IPS-15b (cell line): ENCODE data around the gene PDYN.
A peak's percentile ranks its signal among the peaks of the same experiment; 100 is the strongest.

Experiments used
- H3K27me3 ChIP-seq: one replicate; pipeline ENCODE4 v1.6.1; 2013; ENCODE audit warnings: low read length; ENCODE audit not compliant: control insufficient read depth, insufficient read depth
- H3K36me3 ChIP-seq: one replicate; pipeline ENCODE4 v1.6.1; 2013; ENCODE audit warnings: low read length; ENCODE audit not compliant: control insufficient read depth, insufficient read depth
- H3K4me1 ChIP-seq: one replicate; pipeline ENCODE4 v1.6.1; 2013; ENCODE audit warnings: mild to moderate bottlenecking, low read length; ENCODE audit not compliant: control insufficient read depth, insufficient read depth
- H3K4me3 ChIP-seq: one replicate; pipeline ENCODE4 v1.5.1; 2013; ENCODE audit warnings: low read depth, low read length
- H3K9ac ChIP-seq: one replicate; pipeline ENCODE4 v1.6.1; 2013; ENCODE audit warnings: low read depth, mild to moderate bottlenecking, low read length
- H3K9me3 ChIP-seq: one replicate; pipeline ENCODE4 v1.6.1; 2013; ENCODE audit warnings: mild to moderate bottlenecking, low read length; ENCODE audit not compliant: control insufficient read depth, insufficient read depth

PDYN gene

DNA sequence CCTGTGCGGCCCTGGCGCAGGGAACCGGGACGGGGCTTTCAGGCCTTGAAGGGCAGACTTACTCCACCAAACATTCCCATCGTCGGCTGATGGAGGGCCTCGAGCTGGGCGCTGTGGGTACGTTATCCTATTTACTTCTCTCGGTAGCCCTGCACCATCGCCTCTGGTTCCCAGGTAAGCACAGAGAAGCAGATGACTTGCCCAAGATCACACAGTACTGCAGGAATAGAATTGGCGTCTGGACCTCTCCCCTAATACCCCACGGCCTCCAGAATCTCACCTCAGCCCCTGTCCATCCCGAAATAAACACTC, 46.4 kb downstream of the PDYN start:
- H3K9ac ChIP-seq, result no peak overlapping the region

DNA sequence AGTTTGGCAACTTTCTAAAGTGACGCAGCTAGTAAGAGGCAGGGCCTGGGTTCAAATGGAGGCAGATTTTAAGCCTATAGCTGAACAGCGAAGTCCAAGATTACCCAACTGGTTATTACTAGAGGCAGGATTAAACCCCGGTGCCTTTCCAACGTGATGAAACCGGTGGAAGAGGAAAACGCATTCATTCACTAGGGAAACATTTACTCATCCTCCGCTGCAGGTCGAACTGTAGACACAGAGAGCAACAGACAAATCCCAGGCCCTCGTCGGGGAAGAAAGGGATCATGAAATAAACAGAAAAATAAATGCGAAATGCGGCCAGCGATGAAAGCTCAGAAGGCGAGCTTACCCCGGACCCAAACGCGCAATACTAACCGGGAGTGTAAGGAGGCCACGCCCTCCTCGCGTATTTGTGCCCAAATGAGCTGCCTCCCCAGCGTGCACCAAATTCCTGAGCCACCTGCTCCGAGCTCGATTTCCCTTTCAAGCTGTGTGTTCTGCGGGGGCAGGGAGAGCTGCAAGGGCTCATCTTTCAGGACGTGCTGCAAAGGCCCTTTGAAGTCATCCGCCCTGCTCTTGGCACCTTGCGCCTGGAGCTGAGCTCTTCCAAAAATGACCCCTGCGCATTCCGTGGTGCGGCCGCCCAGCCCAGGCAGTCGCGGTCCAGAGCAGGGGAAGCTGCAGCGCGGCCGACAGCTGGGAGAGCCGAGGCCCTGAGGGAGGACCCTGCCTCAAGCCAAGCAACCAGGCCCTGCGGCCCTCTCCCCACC, 46.9 kb downstream of the PDYN start:
- Histone ChIP-seq H3K36me3 (no peaks in the 10 kb centered on the region), H3K27me3 (peaks cover 33% of the 10 kb centered on the region), H3K4me3 (peak overlapping the region; percentile 66), H3K4me1 (peaks cover 11% of the 10 kb centered on the region), H3K9ac (no peak overlapping the region), H3K9me3 (no peaks in the 10 kb centered on the region)

More for the DNA sequence above, 46.4 kb downstream of the PDYN start:
- Histone ChIP-seq H3K36me3 (no peaks in the 10 kb centered on the region), H3K9me3 (no peaks in the 10 kb centered on the region), H3K4me3 (peak overlapping the region; percentile 66), H3K4me1 (peaks cover 11% of the 10 kb centered on the region), H3K27me3 (peaks cover 33% of the 10 kb centered on the region)

DNA sequence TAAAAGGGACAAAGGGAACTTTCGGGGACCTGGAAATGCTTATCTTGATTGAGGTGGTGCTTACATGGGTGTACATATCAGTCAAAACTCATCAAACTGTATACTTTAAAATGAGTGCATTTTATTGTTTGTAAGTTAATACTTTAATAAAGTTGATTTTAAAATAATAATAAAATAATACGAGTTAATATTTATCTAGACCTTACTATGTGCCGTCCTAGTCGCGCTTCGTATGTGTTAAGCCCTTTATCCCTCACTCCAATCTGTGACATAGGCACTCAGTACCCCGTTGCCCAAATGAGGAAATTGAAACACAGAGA, 47.5 kb downstream of the PDYN start:
- Histone ChIP-seq H3K4me1 (peaks cover 11% of the 10 kb centered on the region), H3K9me3 (no peaks in the 10 kb centered on the region), H3K4me3 (peak overlapping the region; percentile 66), H3K27me3 (peaks cover 33% of the 10 kb centered on the region), H3K36me3 (no peaks in the 10 kb centered on the region), H3K9ac (no peak overlapping the region)

DNA sequence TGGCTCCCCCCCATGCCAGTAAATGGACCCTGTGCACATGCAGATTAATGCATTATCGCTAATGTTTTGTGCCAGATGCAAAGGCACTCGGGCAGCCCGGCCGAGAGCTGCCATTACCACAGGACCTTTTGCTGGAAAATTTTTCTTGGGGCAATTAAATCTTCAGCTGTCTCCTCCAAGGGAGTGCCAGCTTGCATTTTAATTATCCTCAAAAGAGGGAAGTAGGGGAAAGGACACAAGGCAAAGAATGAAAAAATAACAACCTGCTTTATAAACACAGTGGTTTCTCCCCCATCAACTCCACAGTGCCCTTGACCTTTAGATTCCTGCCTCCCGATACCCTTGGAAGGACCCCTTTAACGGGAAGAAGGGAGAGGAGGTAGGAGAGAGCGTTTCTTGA, 48.2 kb downstream of the PDYN start:
- H3K27me3 ChIP-seq, result peaks cover 33% of the 10 kb centered on the region

DNA sequence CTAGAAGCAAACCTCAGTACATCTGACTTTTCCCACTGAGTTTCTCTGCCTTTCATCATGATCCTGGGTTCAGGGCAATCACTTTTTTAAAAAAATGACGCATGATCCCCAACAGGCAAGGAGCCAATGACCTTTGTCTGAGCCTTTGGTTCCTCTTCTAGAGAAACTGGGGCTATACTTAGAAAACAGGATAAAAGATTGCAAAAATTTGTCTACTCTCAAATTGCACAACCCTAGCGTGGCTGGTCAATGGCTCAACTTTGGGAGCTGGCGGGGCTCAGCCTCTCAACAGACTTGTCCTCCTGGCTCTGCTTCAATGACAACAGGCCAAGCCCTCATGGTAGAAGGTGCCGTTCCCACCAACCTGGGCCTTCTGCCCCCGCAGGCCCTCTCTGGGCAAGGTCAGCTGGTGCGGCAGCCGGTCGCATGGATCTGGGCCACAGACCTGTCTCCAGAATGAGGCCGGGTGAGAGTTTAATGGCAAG, 48.7 kb downstream of the PDYN start:
- no peak overlapping the region for H3K9ac ChIP-seq
- no peaks in the 10 kb centered on the region for H3K36me3 ChIP-seq
- no peak overlapping the region for H3K4me3 ChIP-seq
- peaks cover 6% of the 10 kb centered on the region for H3K4me1 ChIP-seq
- no peaks in the 10 kb centered on the region for H3K9me3 ChIP-seq
- H3K27me3 ChIP-seq, result peaks cover 33% of the 10 kb centered on the region

More for the DNA sequence above, 48.2 kb downstream of the PDYN start:
- Histone ChIP-seq H3K9me3 (no peaks in the 10 kb centered on the region), H3K4me1 (peaks cover 6% of the 10 kb centered on the region), H3K4me3 (no peak overlapping the region), H3K9ac (no peak overlapping the region), H3K36me3 (no peaks in the 10 kb centered on the region)

DNA sequence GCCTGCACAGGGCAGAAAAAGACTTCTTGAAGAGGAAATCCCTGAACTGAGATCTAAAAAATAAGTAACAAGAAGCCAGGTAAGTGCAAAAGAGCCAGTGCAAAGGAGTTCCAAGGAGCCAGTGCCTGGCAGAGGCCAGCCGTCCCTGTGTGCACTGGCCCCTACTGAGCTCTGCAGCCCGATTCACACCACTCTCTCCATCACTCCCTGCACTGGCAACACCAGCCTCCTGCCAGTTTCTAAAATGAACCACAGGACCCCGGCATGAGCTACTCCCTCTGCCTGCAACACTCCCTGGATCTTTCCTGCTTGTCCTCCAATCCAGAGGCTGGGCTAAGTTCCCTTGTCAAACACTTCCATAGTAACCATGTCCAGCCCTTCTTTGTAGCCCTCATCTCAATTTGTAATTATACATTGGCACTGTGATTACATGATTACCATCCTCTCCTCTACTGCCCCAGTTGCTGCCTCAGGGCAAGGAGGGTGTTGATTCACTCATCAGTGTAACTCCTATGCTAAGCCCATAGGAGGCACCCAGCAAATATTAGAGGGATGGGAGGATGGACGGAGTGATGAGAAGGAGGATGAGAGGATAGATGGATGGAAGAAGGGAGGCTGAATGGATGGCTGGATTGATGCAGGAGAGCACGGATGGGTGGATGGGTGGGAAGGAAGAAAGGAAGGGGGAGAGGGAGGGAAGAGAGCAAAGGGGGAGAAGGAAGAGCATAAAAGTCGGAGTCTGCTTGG, 49.3 kb downstream of the PDYN start:
- Histone ChIP-seq H3K27me3 (peaks cover 33% of the 10 kb centered on the region), H3K36me3 (no peaks in the 10 kb centered on the region), H3K9ac (no peak overlapping the region), H3K4me1 (peaks cover 6% of the 10 kb centered on the region), H3K9me3 (no peaks in the 10 kb centered on the region), H3K4me3 (no peak overlapping the region)

DNA sequence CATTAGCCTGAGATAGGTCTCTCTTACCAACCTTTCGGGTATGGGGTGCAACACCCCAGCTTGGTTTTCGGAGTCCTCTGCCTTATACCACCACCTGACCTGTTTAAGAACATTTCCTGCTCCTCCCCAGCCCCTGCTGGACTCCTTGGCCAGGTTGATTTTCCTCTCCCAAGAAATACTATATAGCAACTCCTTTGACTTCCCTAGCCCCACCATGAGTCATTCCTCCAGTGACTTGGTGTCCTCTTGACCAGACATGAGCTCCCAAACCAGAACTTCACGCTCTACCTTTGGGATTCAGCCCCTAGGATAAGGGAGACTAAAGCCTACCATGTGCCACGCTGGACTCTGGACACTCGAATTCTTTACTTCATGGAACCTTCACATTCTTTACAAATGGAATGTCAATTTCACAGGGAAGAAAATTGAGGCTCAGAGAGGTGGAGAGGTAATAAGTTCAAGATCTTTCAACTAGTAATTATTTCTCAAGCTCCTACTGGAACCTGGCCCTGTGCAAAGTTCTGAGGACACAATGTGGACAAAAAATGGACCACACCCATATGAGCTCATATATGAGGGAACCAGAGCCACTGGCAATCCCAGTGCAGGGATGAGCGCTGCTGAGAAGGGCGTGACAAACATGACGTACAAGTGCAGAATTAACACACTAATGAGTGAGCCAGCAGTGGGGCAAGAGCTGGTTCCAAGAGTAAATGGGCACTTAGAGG, 50.4 kb downstream of the PDYN start:
- Histone ChIP-seq H3K36me3 (no peaks in the 10 kb centered on the region), H3K4me1 (peaks cover 3% of the 10 kb centered on the region), H3K27me3 (peaks cover 33% of the 10 kb centered on the region), H3K9ac (no peak overlapping the region), H3K4me3 (no peak overlapping the region), H3K9me3 (no peaks in the 10 kb centered on the region)

DNA sequence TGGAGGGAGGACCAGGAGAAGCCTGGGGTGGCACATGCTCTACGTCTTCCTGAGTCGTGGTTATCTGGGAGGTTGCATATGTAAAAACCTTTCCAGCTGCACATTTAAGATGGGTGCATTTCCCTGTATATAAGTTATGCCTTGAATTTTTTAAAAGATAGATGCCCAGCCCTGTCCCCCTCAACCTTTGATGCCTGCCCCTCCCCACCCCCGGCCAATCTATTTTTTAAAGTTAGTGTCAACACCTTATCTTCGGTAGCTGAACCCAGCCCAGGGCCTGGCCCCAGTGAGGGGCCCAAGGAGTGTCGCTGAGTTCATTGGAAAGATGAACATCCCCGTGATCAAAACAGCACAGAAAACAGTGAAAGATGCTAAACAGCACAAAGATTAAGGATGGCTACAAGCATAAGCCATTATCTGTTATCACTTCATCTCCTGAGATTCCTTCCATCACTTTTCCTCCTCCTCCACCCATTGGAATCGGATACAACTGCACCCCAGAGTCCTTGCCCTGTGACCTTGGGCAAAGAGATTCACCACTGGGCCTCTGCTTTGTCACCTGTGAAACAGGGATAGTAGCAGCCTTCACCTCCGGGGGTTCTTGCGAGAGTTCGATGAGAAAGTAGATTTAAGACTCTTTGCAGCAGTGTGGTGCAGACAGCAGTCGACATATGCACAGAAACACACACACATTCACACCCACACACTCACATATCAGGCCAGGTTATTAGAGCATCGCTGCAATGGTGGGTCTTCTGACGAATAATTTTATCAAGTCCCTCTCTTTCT, 51.2 kb downstream of the PDYN start:
- H3K4me1 ChIP-seq, result peaks cover 3% of the 10 kb centered on the region

DNA sequence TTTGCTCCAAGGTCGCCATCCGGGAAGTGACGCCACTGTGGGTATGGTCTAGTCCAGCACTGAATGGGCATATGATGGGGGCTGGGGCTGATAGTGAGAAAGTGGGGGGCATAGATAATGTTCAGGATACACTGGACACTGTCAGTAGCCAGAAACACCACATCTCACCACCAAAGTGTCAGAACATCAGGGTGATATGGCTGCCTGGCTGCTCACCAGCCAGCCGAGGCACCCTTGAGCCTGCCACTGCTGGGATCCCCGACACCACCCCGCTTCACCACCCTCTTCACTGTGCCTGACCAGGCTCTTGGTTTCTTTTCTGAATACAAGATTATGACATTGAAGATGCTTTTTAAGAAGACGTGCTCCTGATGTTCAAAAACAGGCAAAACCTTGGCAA, 51.8 kb downstream of the PDYN start:
- Histone ChIP-seq H3K9me3 (no peaks in the 10 kb centered on the region), H3K36me3 (no peaks in the 10 kb centered on the region), H3K9ac (no peak overlapping the region), H3K4me1 (no peaks in the 10 kb centered on the region), H3K4me3 (no peak overlapping the region), H3K27me3 (peaks cover 23% of the 10 kb centered on the region)

More for the DNA sequence above, 51.2 kb downstream of the PDYN start:
- Histone ChIP-seq H3K36me3 (no peaks in the 10 kb centered on the region), H3K27me3 (peaks cover 27% of the 10 kb centered on the region), H3K4me3 (no peak overlapping the region), H3K9ac (no peak overlapping the region), H3K9me3 (no peaks in the 10 kb centered on the region)

DNA sequence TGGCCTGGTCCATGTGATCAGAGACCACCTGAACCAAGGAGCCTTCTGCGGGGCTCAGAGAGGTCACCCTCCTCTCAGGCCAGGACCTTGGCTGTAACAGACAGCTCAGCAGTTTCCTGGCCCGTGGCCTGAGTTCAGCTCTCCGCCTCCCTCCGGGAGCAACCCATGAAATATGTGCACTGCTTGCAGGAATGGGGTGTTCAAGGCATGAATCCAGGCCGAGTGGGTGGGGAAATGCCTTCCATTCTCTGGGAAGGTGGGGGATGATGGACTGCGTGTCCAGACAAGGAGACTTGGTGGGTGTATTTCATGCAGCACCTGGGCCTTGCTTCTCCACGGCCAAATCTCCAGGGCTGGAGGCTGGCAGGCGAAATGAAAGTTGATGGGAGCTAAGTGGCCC, 52.6 kb downstream of the PDYN start:
- Histone ChIP-seq H3K9me3 (no peaks in the 10 kb centered on the region), H3K36me3 (no peaks in the 10 kb centered on the region), H3K4me3 (no peak overlapping the region), H3K27me3 (peaks cover 17% of the 10 kb centered on the region), H3K9ac (no peak overlapping the region), H3K4me1 (no peaks in the 10 kb centered on the region)

DNA sequence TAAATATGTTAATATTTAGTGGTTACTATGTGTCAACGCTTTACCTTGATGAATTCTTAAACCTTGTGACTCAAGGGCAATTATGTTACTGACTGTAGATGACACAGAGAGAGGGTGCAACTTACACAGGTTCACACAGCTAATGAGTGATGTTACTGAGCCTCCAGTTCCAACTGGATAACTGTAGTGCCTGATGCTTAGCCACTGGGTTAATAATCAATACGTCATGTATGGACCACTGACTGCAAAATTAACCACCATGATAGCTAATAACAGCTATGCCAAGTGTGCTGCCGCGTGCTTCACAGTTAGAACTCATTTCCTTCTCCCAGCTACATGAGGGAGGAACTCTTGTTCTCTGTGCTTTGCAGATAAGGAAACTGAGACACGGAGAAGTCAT, 53.3 kb downstream of the PDYN start:
- H3K4me3 ChIP-seq, result no peak overlapping the region
- H3K9ac ChIP-seq, result no peak overlapping the region
- peaks cover 10% of the 10 kb centered on the region for H3K27me3 ChIP-seq
- H3K36me3 ChIP-seq, result no peaks in the 10 kb centered on the region
- H3K9me3 ChIP-seq, result no peaks in the 10 kb centered on the region
- H3K4me1 ChIP-seq, result no peaks in the 10 kb centered on the region
